Keratinocyte (primary cell): Measurements from ENCODE around the gene KBTBD6. TPM values are rescaled to one million over a fixed set of nuclear protein-coding genes. Genes with fewer than 3 reads are reported as not detected.

Experiments used
- DNase-seq: peaks from one replicate; pipeline ENCODE4 v3.0.0-alpha.2; 2011; ENCODE audit warnings: low read depth, missing footprints, low spot score
- FAIRE-seq: peaks from 2 replicates; lab custom pipeline; 2011; peaks lifted over from hg19 to GRCh38; lab: Jason Lieb, UNC
- H2AFZ ChIP-seq: 2 replicates; pipeline ENCODE4 v1.6.0; 2012; ENCODE audit warnings: low read length, control low read depth, inconsistent platforms; ENCODE audit not compliant: control insufficient read depth
- H3K27ac ChIP-seq: 2 replicates; pipeline ENCODE4 v1.5.1; 2011; ENCODE audit warnings: low read length; ENCODE audit not compliant: control insufficient read depth, insufficient read depth
- H3K27me3 ChIP-seq: 3 replicates; pipeline ENCODE4 v1.6.0; 2011; ENCODE audit warnings: low read length; ENCODE audit not compliant: control insufficient read depth, insufficient read depth; ENCODE audit errors: extremely low read depth
- H3K36me3 ChIP-seq, 2 experiments: 2 replicates in 1 of 2; 3 replicates in 1 of 2; pipeline ENCODE4 v1.5.1; 2011; ENCODE audit warnings: low read length in 2 of 2, mild to moderate bottlenecking in 1 of 2; ENCODE audit not compliant: control insufficient read depth in 2 of 2, insufficient read depth in 2 of 2; ENCODE audit errors: extremely low read depth in 1 of 2
- H3K4me1 ChIP-seq: 3 replicates; pipeline ENCODE4 v1.5.1; 2011; ENCODE audit warnings: low read length; ENCODE audit not compliant: control insufficient read depth, insufficient read depth; ENCODE audit errors: extremely low read depth
- H3K4me2 ChIP-seq: 3 replicates; pipeline ENCODE4 v1.6.0; 2011; ENCODE audit warnings: low read depth, low read length; ENCODE audit not compliant: control insufficient read depth, insufficient read depth; ENCODE audit errors: extremely low read depth
- H3K4me3 ChIP-seq, 3 experiments: fragments of 200-600 bp in 1 of 3; sonication (generic) in 1 of 3; 2 replicates in 2 of 3; 3 replicates in 1 of 3; pipeline ENCODE4 v1.5.1; 2011 to 2016; ENCODE audit warnings: low read length in 3 of 3, mild to moderate bottlenecking in 3 of 3, control low read depth in 2 of 3, inconsistent platforms in 1 of 3, low read depth in 1 of 3, mixed read lengths in 1 of 3, mixed run types in 1 of 3, moderate library complexity in 1 of 3; ENCODE audit not compliant: control insufficient read depth in 2 of 3, insufficient read depth in 2 of 3; ENCODE audit errors: extremely low read depth in 1 of 3
- H3K79me2 ChIP-seq: 2 replicates; pipeline ENCODE4 v1.6.0; 2012; ENCODE audit warnings: low read length; ENCODE audit not compliant: control insufficient read depth, insufficient read depth
- H3K9ac ChIP-seq: 3 replicates; pipeline ENCODE4 v1.6.0; 2011; ENCODE audit warnings: low read length; ENCODE audit not compliant: control insufficient read depth, insufficient read depth; ENCODE audit errors: extremely low read depth
- H3K9me1 ChIP-seq: 3 replicates; pipeline ENCODE4 v1.6.0; 2011; ENCODE audit warnings: low read length; ENCODE audit not compliant: control insufficient read depth, insufficient read depth; ENCODE audit errors: extremely low read depth
- H3K9me3 ChIP-seq: 2 replicates; pipeline ENCODE4 v1.5.1; 2012; ENCODE audit warnings: low read depth, low read length; ENCODE audit not compliant: control insufficient read depth
- H4K20me1 ChIP-seq: 3 replicates; pipeline ENCODE4 v1.6.0; 2011; ENCODE audit warnings: low read length; ENCODE audit not compliant: control insufficient read depth, insufficient read depth; ENCODE audit errors: extremely low read depth
- EZH2 ChIP-seq: IDR thresholded peaks from one replicate; pipeline ENCODE4 v1.6.1; 2012; ENCODE audit warnings: inconsistent platforms, mild to moderate bottlenecking, low read length, moderate library complexity
- dilution Hi-C: fragments of 300-500 bp; cut with MboI; formaldehyde crosslinking; loops from one replicate; pipeline ENCODE4 v1.7.0; 2020; ENCODE audit warnings: low sequenced_read_pairs; ENCODE audit not compliant: extremely low pct_ligation_motif_present
- polyA plus RNA-seq, 5 experiments: library from polyadenylated mRNA; depleted of rRNA in 3 of 5; stranded (reverse) in 3 of 5; stranded (forward) in 1 of 5; unstranded in 1 of 5; fragments of >200 nt; gene quantifications; 1 replicate in 1 of 5; 2 replicates in 3 of 5; 3 replicates in 1 of 5; pipeline versions ENCODE4 v1.2.1 to v1.2.3, GENCODE V29; 2011 to 2012; ENCODE audit warnings: missing spikeins in 2 of 5, low read depth in 1 of 5, low replicate concordance in 1 of 5
- TF ChIP-seq, protein P1 (sequence below), 3 experiments: IDR thresholded peaks in 1 of 3; conservative IDR thresholded peaks in 1 of 3; optimal IDR thresholded peaks in 1 of 3; 2 replicates in 2 of 3; 3 replicates in 1 of 3; pipeline versions ENCODE3 to v1.5.1; 2011; ENCODE audit warnings: low read length in 3 of 3, mild to moderate bottlenecking in 3 of 3, moderate library complexity in 2 of 3, control low read depth in 1 of 3, inconsistent platforms in 1 of 3; ENCODE audit not compliant: insufficient read depth in 2 of 3; ENCODE audit errors: extremely low read depth in 1 of 3

The KBTBD6 gene
- polyA plus RNA-seq, 1 donor (not counting 4 experiments of a cell fraction or from before 2014, with no cell fraction given), result 4.9 TPM

DNA sequence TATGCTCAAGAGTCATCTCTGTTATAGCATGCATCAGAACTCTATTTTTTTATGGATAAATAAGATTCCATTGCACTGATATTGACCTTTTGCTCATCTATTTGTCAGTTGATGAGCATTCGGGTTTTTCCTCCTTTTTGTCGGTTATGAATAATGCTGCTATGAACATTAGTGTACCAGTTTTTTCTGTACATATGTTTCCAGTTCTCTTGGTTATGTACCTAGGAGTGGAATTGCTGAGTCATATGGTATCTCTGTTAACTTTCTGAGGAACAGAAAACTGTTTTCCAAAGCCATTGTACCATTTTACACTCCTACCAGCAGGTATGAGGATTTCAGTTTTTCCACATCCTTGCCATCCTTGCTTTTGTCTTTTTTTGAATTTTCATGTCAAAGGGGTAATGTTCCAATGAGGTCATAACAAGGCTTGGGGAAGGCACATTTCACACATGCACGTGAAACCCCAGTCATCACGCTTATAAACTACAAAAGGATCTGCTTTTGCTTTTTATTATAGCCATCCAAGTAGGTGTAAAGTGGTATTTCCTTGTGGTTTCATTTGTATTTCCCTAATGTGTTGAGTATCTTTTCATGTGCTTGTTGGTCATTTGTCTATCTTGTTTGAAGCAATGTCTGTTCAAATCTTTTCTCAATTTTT, 47.1 kb upstream of the KBTBD6 start:
- H3K9me1 ChIP-seq, result no peaks in the 10 kb centered on the region
- no peaks in the 10 kb centered on the region for H3K79me2 ChIP-seq
- H3K27me3 ChIP-seq, result no peaks in the 10 kb centered on the region
- DNase-seq, result no peak
- H4K20me1 ChIP-seq, result no peaks in the 10 kb centered on the region
- no peak overlapping the region for H3K9ac ChIP-seq
- H3K36me3 ChIP-seq, result no peaks in the 10 kb centered on the region
- no peak overlapping the region for H3K4me2 ChIP-seq
- H3K4me1 ChIP-seq, result peaks cover 13% of the 10 kb centered on the region
- TF ChIP-seq EZH2, result no peak
- TF ChIP-seq, protein P1, sequence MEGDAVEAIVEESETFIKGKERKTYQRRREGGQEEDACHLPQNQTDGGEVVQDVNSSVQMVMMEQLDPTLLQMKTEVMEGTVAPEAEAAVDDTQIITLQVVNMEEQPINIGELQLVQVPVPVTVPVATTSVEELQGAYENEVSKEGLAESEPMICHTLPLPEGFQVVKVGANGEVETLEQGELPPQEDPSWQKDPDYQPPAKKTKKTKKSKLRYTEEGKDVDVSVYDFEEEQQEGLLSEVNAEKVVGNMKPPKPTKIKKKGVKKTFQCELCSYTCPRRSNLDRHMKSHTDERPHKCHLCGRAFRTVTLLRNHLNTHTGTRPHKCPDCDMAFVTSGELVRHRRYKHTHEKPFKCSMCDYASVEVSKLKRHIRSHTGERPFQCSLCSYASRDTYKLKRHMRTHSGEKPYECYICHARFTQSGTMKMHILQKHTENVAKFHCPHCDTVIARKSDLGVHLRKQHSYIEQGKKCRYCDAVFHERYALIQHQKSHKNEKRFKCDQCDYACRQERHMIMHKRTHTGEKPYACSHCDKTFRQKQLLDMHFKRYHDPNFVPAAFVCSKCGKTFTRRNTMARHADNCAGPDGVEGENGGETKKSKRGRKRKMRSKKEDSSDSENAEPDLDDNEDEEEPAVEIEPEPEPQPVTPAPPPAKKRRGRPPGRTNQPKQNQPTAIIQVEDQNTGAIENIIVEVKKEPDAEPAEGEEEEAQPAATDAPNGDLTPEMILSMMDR (optimal IDR thresholded peaks at IDR 0.05 in 1 of 3, IDR thresholded peaks at IDR 0.05 in 1 of 3, conservative IDR thresholded peaks at IDR 0.05 in 1 of 3; ENCODE audit: extremely low read depth in 1 of 3, insufficient read depth in 2 of 3, low read length in 3 of 3), result no peak
- H3K4me3 ChIP-seq, result no peak overlapping the region
- FAIRE-seq, result no peak
- no peak overlapping the region for H3K27ac ChIP-seq
- H2AFZ ChIP-seq, result peak overlapping the region; percentile 23
- dilution Hi-C loops, result no loop called here
- no peaks in the 10 kb centered on the region for H3K9me3 ChIP-seq

DNA sequence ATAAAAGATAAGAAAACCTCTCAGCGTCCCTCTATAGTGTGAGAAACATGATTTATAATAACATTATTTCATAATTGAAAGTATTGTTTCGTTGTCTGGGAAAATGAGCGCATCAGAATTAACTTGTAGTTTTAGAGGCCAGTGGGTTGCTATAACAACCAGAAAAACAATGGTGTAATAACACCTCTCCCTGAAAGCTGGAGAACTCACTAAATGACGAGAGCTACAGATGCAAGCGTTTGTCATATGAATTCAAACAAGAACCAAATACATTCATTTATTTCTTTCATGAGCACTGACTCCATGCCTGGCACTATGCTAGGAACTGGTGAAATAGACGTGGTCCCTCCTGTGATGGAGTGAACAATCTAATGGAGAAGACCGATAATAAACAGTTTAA, 45.4 kb upstream of the KBTBD6 start:
- no peak overlapping the region for H3K9ac ChIP-seq
- TF ChIP-seq, protein P1 (optimal IDR thresholded peaks at IDR 0.05 in 1 of 3, IDR thresholded peaks at IDR 0.05 in 1 of 3, conservative IDR thresholded peaks at IDR 0.05 in 1 of 3; ENCODE audit: extremely low read depth in 1 of 3, insufficient read depth in 2 of 3, low read length in 3 of 3), result no peak
- no peak for TF ChIP-seq EZH2
- H3K27ac ChIP-seq, result no peak overlapping the region
- H3K79me2 ChIP-seq, result no peaks in the 10 kb centered on the region
- no peaks in the 10 kb centered on the region for H3K9me3 ChIP-seq
- no peaks in the 10 kb centered on the region for H3K9me1 ChIP-seq
- H3K27me3 ChIP-seq, result no peaks in the 10 kb centered on the region
- dilution Hi-C loops, result no loop called here
- FAIRE-seq, result no peak
- no peak overlapping the region for H3K4me2 ChIP-seq
- no peaks in the 10 kb centered on the region for H3K36me3 ChIP-seq
- DNase-seq, result no peak
- no peaks in the 10 kb centered on the region for H4K20me1 ChIP-seq
- no peak overlapping the region for H2AFZ ChIP-seq
- no peak overlapping the region for H3K4me3 ChIP-seq
- peaks cover 13% of the 10 kb centered on the region for H3K4me1 ChIP-seq
